ENCODE results near the gene HIVEP1. TPM values are rescaled to one million over a fixed set of nuclear protein-coding genes. Genes with fewer than 3 reads are reported as not detected.

The HIVEP1 gene
- total and polyA plus RNA-seq, 2 of the 8 experiments (the other 6 are each of a cell fraction or from before 2014, with no cell fraction given): 22.6 to 23.1 TPM

- ChIA-PET POLR2A (ENCODE audit: partially characterized antibody) (interaction anchor here (0.6 to 0.7 kb wide), 2 partner anchors 23 kb away, joined by 3 read pairs; no protein-coding TSS in a partner anchor), CTCF (ENCODE audit: partially characterized antibody) (no interaction called here)
- H4K91ac ChIP-seq (replicated peaks; ENCODE audit: insufficient read length, low read length): no peak overlapping the region
- no peak overlapping the region for H2AK5ac ChIP-seq (ENCODE audit: low read depth, low read length)
- no peak overlapping the region for H3K9ac ChIP-seq (replicated peaks in 1 of 4; ENCODE audit: extremely low read depth in 1 of 4, low read depth in 3 of 4, low read length in 3 of 4)
- H4K5ac ChIP-seq (ENCODE audit: insufficient read length, low read depth, low read length): no peak overlapping the region
- no peaks in the 10 kb centered on the region for H3K23me2 ChIP-seq (ENCODE audit: low read depth, low read length)
- no peak overlapping the region for H3K27ac ChIP-seq (ENCODE audit: low read depth, low read length)
- DNase-seq (ENCODE audit: low read depth in 1 of 2, low spot score in 2 of 2): no peak
- no peak overlapping the region for H4K8ac ChIP-seq (ENCODE audit: extremely low read depth, insufficient read depth, low read length)
- no peak overlapping the region for H3K4ac ChIP-seq (replicated peaks; ENCODE audit: insufficient read length, low read depth, low read length)
- no peaks in the 10 kb centered on the region for H3K9me3 ChIP-seq (ENCODE audit: insufficient read depth in 2 of 2, low read depth in 1 of 2, low read length in 1 of 2)
- H3K56ac ChIP-seq (replicated peaks; ENCODE audit: insufficient read length, low read depth, low read length): no peak overlapping the region
- peaks cover 7 to 10% of the 10 kb centered on the region in 2 experiments for H4K20me1 ChIP-seq (replicated peaks in 1 of 2; ENCODE audit: control insufficient read depth in 1 of 2, insufficient read depth in 2 of 2, low read length in 2 of 2)
- no peak overlapping the region for H2BK20ac ChIP-seq (ENCODE audit: low read length)
- H3K14ac ChIP-seq (ENCODE audit: insufficient read length): no peak overlapping the region
- no peak overlapping the region for H2BK120ac ChIP-seq (replicated peaks; ENCODE audit: low read depth, low read length)
- no peak overlapping the region for H3K4me3 ChIP-seq (ENCODE audit: extremely low read depth in 1 of 4, insufficient read depth in 2 of 4, low read depth in 3 of 4, low read length in 4 of 4)
- WGBS, 2 experiments (ENCODE audit: extremely low coverage in 1 of 2, insufficient coverage in 1 of 2, insufficient read length in 1 of 2, insufficient replicate concordance in 2 of 2, low coverage in 1 of 2, low lambda C conversion rate in 2 of 2, missing lambda C conversion rate in 1 of 2): 91% methylated on average over 4 of the region's 4 CpGs; no CpG with 5 or more reads in 1 of the 2 experiments
- no peak overlapping the region for H3K4me2 ChIP-seq (ENCODE audit: insufficient read depth in 1 of 2, low read depth in 2 of 2, low read length in 2 of 2)
- no peak overlapping the region for H2BK5ac ChIP-seq (ENCODE audit: low read depth, low read length)
- H3K23ac ChIP-seq (ENCODE audit: insufficient read length): no peak overlapping the region
- no peak overlapping the region for H2BK12ac ChIP-seq (ENCODE audit: low read depth, low read length)
- peaks cover 0 to 14% (median 2%) of the 10 kb centered on the region in 4 experiments; a peak in 2 of 7 replicates for H3K4me1 ChIP-seq (replicated peaks in 1 of 4; ENCODE audit: control insufficient read depth in 3 of 4, insufficient read depth in 4 of 4, low read length in 3 of 4)
- FAIRE-seq: no peak
- peaks cover 8 to 99% of the 10 kb centered on the region in 2 experiments for H3K79me2 ChIP-seq (ENCODE audit: control insufficient read depth in 1 of 2, insufficient read depth in 2 of 2, low read length in 2 of 2)
- no peak overlapping the region for H2BK15ac ChIP-seq (ENCODE audit: low read length)
- no peak for TF ChIP-seq HDAC6 (IDR thresholded peaks at IDR 0.05; ENCODE audit: low read depth, low read length)
- no peak for TF ChIP-seq RXRA (IDR thresholded peaks at IDR 0.05; ENCODE audit: insufficient read depth, low read depth, low read length)
- no peak for TF ChIP-seq CTBP2 (IDR thresholded peaks at IDR 0.05; ENCODE audit: borderline replicate concordance, insufficient read depth, insufficient read length, low read length)
- TF ChIP-seq SIRT6 (IDR thresholded peaks at IDR 0.05; ENCODE audit: low read length): no peak
- TF ChIP-seq PHF8 (conservative IDR thresholded peaks at IDR 0.05; ENCODE audit: low read depth, low read length): no peak
- no peak for TF ChIP-seq EGR1 (IDR thresholded peaks at IDR 0.05; ENCODE audit: borderline replicate concordance, low read depth, low read length)
- H2AFZ ChIP-seq (ENCODE audit: low read length): no peak overlapping the region
- H3K18ac ChIP-seq (ENCODE audit: extremely low read depth, low read length): no peak overlapping the region
- H3K79me1 ChIP-seq (ENCODE audit: low read depth, low read length): peaks cover 5% of the 10 kb centered on the region
- no peaks in the 10 kb centered on the region for H3K27me3 ChIP-seq (replicated peaks in 1 of 4; ENCODE audit: control insufficient read depth in 3 of 4, extremely low read depth in 1 of 4, insufficient read depth in 3 of 4, low read length in 3 of 4)
- H3K36me3 ChIP-seq (ENCODE audit: control insufficient read depth in 2 of 4, insufficient read depth in 4 of 4, low read length in 3 of 4): peaks cover 0 to 8% (median 0%) of the 10 kb centered on the region in 4 experiments; a peak in 3 of 8 replicates
Observed at GRCh38 chr6:12029979-12030737, 18.0 kb downstream of the HIVEP1 start.
